Measurements from ENCODE around the gene COLEC12.

Gene COLEC12

GRCh38 chr18:384897-385296 lies 115.6 kb downstream of the COLEC12 start:
- no peak for DNase-seq (ENCODE audit: low spot score)

- no peak for DNase-seq (ENCODE audit: low spot score)
These were observed 117.4 kb downstream of the COLEC12 start for GRCh38 chr18:383135-383534.

- DNase-seq (ENCODE audit: low spot score), result no peak
These were observed 118.0 kb downstream of the COLEC12 start for GRCh38 chr18:382423-382984.

GRCh38 chr18:379681-380330 lies 120.7 kb downstream of the COLEC12 start:
- DNase-seq (ENCODE audit: low spot score), result no peak

- no peak for DNase-seq (ENCODE audit: low spot score)
These were observed 122.4 kb downstream of the COLEC12 start for GRCh38 chr18:378079-378478.

GRCh38 chr18:377088-377487 lies 123.4 kb downstream of the COLEC12 start:
- DNase-seq (ENCODE audit: low spot score), result no peak

GRCh38 chr18:376311-376710 lies 124.2 kb downstream of the COLEC12 start:
- DNase-seq (ENCODE audit: low spot score), result no peak

GRCh38 chr18:374721-375168 lies 125.8 kb downstream of the COLEC12 start:
- no peak for DNase-seq (ENCODE audit: low spot score)

- DNase-seq (ENCODE audit: low spot score), result no peak
These were observed 126.7 kb downstream of the COLEC12 start for GRCh38 chr18:373780-374179.

GRCh38 chr18:371609-371982 lies 128.9 kb downstream of the COLEC12 start:
- DNase-seq (ENCODE audit: low spot score), result no peak

- DNase-seq (ENCODE audit: low spot score), result no peak
These were observed 129.5 kb downstream of the COLEC12 start for GRCh38 chr18:370751-371608.

GRCh38 chr18:369224-370015 lies 131.1 kb downstream of the COLEC12 start:
- DNase-seq (ENCODE audit: low spot score), result no peak

- DNase-seq (ENCODE audit: low spot score), result no peak
These were observed 133.9 kb downstream of the COLEC12 start for GRCh38 chr18:366466-367061.

- no peak for DNase-seq (ENCODE audit: low spot score)
These were observed 134.8 kb downstream of the COLEC12 start for GRCh38 chr18:365651-366050.

GRCh38 chr18:364256-364826 lies 136.2 kb downstream of the COLEC12 start:
- no peak for DNase-seq (ENCODE audit: low spot score)

GRCh38 chr18:363301-364085 lies 137.0 kb downstream of the COLEC12 start:
- DNase-seq (ENCODE audit: low spot score), result no peak

- no peak for DNase-seq (ENCODE audit: low spot score)
These were observed 137.9 kb downstream of the COLEC12 start for GRCh38 chr18:362311-363290.

GRCh38 chr18:361941-362310 lies 138.6 kb downstream of the COLEC12 start:
- no peak for DNase-seq (ENCODE audit: low spot score)

- no peak for DNase-seq (ENCODE audit: low spot score)
These were observed 139.3 kb downstream of the COLEC12 start for GRCh38 chr18:361100-361732.
